Measurements from ENCODE around the gene GHDC. TPM values are rescaled to one million over a fixed set of nuclear protein-coding genes. Genes with fewer than 3 reads are reported as not detected.

GHDC gene
- total RNA-seq, 1 donor from 2014 or later, result 8.4 TPM

DNA sequence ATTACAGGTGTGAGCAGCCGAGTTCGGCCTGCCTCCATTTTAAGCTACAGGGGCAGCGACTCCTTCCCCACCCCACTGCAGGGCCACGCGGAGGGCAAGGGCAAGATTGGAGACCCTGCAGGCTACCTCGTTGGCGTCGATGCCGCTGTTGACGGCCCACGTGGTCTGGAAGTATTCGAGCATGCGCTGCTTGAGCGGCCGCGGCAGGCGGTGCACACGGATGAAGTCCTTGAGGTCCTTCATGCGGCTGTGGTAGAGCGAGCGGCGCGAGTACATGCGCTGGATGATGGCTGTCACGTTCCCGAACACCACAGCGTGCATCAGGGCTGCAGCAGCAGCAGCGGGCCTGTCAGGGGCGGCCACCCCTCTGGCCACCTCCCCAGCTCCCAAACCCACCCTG, 24.9 kb downstream of the GHDC start:
- Histone ChIP-seq H3K27ac (replicated peaks) (no peak overlapping the region), H3K36me3 (no peaks in the 10 kb centered on the region), H3K4me1 (no peaks in the 10 kb centered on the region), H3K9me3 (replicated peaks) (no peaks in the 10 kb centered on the region), H3K4me3 (no peak overlapping the region), H3K27me3 (ENCODE audit: low read depth) (no peaks in the 10 kb centered on the region)
- no peak for DNase-seq
- TF ChIP-seq, protein P1, sequence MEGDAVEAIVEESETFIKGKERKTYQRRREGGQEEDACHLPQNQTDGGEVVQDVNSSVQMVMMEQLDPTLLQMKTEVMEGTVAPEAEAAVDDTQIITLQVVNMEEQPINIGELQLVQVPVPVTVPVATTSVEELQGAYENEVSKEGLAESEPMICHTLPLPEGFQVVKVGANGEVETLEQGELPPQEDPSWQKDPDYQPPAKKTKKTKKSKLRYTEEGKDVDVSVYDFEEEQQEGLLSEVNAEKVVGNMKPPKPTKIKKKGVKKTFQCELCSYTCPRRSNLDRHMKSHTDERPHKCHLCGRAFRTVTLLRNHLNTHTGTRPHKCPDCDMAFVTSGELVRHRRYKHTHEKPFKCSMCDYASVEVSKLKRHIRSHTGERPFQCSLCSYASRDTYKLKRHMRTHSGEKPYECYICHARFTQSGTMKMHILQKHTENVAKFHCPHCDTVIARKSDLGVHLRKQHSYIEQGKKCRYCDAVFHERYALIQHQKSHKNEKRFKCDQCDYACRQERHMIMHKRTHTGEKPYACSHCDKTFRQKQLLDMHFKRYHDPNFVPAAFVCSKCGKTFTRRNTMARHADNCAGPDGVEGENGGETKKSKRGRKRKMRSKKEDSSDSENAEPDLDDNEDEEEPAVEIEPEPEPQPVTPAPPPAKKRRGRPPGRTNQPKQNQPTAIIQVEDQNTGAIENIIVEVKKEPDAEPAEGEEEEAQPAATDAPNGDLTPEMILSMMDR (IDR thresholded peaks at IDR 0.05; ENCODE audit: borderline replicate concordance), result no peak
- intact Hi-C loops (cut with micrococcal nuclease), result no loop called here

DNA sequence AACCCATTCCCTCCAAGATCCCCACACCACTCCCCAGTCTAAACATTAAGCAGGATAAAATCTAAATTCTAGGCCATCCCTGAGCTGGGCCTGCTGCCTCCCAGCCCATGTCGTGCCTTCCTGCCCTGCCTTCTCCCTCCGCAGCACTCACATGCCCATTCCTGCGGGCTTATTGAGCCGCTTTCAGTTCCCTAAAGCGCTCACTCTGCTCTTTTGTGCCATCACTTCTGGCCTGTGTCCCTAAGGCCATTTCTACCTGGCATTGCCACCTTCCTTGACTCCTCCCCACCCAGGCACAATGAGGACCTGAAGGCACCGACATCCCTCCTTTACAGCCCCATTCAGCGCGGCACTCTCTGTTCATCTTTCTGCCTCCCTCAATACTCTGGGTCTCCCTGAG, 26.5 kb downstream of the GHDC start:
- Histone ChIP-seq H3K27me3 (ENCODE audit: low read depth) (no peaks in the 10 kb centered on the region), H3K36me3 (no peaks in the 10 kb centered on the region), H3K4me1 (no peaks in the 10 kb centered on the region), H3K9me3 (replicated peaks) (no peaks in the 10 kb centered on the region), H3K27ac (replicated peaks) (no peak overlapping the region), H3K4me3 (no peak overlapping the region)
- TF ChIP-seq, protein P1 (IDR thresholded peaks at IDR 0.05; ENCODE audit: borderline replicate concordance), result no peak
- no peak for DNase-seq
- intact Hi-C loops (cut with micrococcal nuclease), result no loop called here

DNA sequence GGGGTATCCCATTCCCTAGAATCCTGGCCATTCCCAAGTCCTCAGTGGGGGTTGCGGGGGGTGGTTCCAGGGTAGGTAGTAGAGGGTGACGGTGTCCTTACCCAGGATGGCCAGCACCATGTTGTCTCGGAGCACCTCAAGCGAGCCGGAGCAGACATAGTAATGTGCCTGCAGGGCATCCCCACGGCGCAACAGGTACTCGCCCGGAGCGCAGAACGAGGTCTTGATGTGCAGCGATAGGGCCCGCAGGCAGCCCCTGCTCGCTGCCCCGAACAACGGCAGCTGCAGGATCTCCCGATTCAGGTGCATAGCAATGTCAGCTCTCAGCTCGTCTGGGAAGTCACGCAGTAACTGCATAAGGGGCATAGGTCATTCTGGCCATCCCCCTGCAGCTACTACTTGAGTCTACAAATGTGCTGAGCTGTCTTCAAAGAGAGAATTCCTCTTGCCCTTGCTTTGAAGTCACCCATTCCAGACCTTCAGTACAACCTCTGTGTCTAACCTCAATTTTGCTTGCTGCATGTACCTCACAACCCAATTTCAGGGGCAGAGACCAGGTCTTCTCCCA, 28.0 kb downstream of the GHDC start:
- Histone ChIP-seq H3K9me3 (replicated peaks) (no peaks in the 10 kb centered on the region), H3K4me3 (no peak overlapping the region), H3K4me1 (no peaks in the 10 kb centered on the region), H3K27me3 (ENCODE audit: low read depth) (no peaks in the 10 kb centered on the region), H3K27ac (replicated peaks) (no peak overlapping the region), H3K36me3 (no peaks in the 10 kb centered on the region)
- intact Hi-C loops (cut with micrococcal nuclease), result no loop called here
- TF ChIP-seq, protein P1 (IDR thresholded peaks at IDR 0.05; ENCODE audit: borderline replicate concordance), result no peak
- DNase-seq, result no peak

DNA sequence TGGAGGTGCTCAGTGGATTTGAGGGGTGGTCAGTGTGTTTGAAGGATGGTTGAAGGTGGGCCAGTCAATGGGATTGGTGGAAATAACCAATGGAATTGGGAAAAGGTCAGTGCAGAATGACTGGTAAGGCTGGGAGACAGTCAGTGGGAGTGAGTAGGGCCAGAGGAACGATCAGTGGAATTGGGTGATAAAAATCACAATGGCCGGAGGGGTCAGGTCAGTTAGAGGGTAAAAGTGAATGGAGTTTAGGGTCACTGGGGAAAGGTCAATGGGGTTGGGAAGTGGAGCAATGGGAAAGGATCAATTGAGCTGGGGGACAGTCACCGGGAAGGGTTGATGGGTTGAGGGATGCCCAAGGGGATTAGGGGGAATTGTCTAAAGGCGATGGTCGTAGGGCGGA, 28.5 kb downstream of the GHDC start:
- Histone ChIP-seq H3K36me3 (no peaks in the 10 kb centered on the region), H3K4me3 (no peak overlapping the region), H3K9me3 (replicated peaks) (no peaks in the 10 kb centered on the region), H3K4me1 (no peaks in the 10 kb centered on the region), H3K27ac (replicated peaks) (no peak overlapping the region), H3K27me3 (ENCODE audit: low read depth) (no peaks in the 10 kb centered on the region)
- no peak for DNase-seq
- TF ChIP-seq, protein P1 (IDR thresholded peaks at IDR 0.05; ENCODE audit: borderline replicate concordance), result no peak
- intact Hi-C loops (cut with micrococcal nuclease), result no loop called here

DNA sequence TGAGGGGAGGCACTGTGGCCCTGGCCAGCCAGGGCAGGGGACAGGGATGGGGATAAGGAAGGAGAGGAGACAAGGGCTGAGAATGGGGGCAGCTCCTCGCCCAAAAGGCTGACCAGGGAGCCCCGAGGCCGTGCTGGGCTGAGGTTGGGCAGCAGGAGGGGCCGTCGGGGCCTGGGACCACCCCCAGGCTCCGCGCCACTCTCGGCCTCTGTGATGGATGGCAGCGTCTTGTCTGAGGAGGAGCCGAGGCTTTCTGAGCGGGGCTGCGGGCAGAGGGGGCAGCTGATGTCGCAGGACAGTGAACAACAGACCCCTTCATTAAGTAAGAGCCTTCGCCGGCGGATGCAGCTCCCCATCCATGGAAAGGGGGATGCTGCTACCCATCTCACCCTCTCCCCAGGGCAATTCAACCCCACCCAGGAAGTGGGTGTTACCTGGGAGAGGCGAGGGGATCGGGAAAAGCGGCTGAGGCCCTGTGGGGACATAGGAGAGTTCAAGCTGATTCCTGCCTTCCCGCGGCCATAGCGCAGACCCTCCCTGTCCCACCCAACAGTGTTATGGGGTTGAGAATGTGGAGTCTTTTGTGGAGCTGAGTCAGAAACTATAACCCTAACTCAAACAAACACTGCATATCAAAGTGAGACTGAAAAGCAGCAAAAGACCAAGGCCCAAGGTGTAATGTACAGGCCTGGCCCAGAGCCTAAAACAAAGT, 30.4 kb downstream of the GHDC start:
- intact Hi-C loops (cut with micrococcal nuclease), result no loop called here
- H3K4me1 ChIP-seq, result no peaks in the 10 kb centered on the region
- no peaks in the 10 kb centered on the region for H3K27me3 ChIP-seq (ENCODE audit: low read depth)
- H3K9me3 ChIP-seq (replicated peaks), result no peaks in the 10 kb centered on the region
- H3K4me3 ChIP-seq, result no peak overlapping the region
- TF ChIP-seq, protein P1 (IDR thresholded peaks at IDR 0.05; ENCODE audit: borderline replicate concordance), result no peak
- no peak overlapping the region for H3K27ac ChIP-seq (replicated peaks)
- no peak for DNase-seq
- H3K36me3 ChIP-seq, result no peaks in the 10 kb centered on the region
